H1 (cell line): Measurements from ENCODE around the gene MRM2. TPM values are rescaled to one million over a fixed set of nuclear protein-coding genes. Genes with fewer than 3 reads are reported as not detected.

ENCODE experiments used
- CTCF ChIA-PET: fragments of 300-600 bp; sonication (Branson Sonifier 250); formaldehyde crosslinking; loops from one replicate; lab custom pipeline; 2021; ENCODE audit not compliant: partially characterized antibody; lab: Charles Lee
- POLR2A ChIA-PET: fragments of 300-600 bp; sonication (Branson Sonifier 250); formaldehyde crosslinking; loops from one replicate; lab custom pipeline; 2021; ENCODE audit warnings: inconsistent platforms; ENCODE audit not compliant: partially characterized antibody; lab: Charles Lee
- DNase-seq, 2 experiments: peaks; one replicate each; pipeline versions ENCODE4 v3.0.0 to v3.0.0-alpha.2; 2010 to 2022; ENCODE audit warnings: low spot score in 2 of 2, low read depth in 1 of 2, mixed read lengths in 1 of 2
- FAIRE-seq: peaks from 2 replicates; lab custom pipeline; 2011; peaks lifted over from hg19 to GRCh38; lab: Jason Lieb, UNC
- H2AFZ ChIP-seq: 2 replicates; pipeline ENCODE4 v1.8.1; 2012; ENCODE audit warnings: low read length, inconsistent platforms
- H2AK5ac ChIP-seq: 2 replicates; pipeline ENCODE4 v1.6.1; 2013; ENCODE audit warnings: low read depth, low read length
- H2BK120ac ChIP-seq: replicated peaks from 2 replicates; pipeline ENCODE3; 2013; ENCODE audit warnings: low read depth, low read length, inconsistent platforms
- H2BK12ac ChIP-seq: 2 replicates; pipeline ENCODE4 v1.6.1; 2013; ENCODE audit warnings: low read depth, low read length
- H2BK15ac ChIP-seq: 2 replicates; pipeline ENCODE4 v1.6.1; 2013; ENCODE audit warnings: low read length
- H2BK20ac ChIP-seq: 2 replicates; pipeline ENCODE4 v1.6.1; 2013; ENCODE audit warnings: low read length
- H2BK5ac ChIP-seq: 2 replicates; pipeline ENCODE4 v1.6.1; 2013; ENCODE audit warnings: low read depth, low read length
- H3K14ac ChIP-seq: 2 replicates; pipeline ENCODE4 v1.6.1; 2013; ENCODE audit warnings: inconsistent platforms; ENCODE audit not compliant: insufficient read length
- H3K18ac ChIP-seq: 2 replicates; pipeline ENCODE4 v1.6.1; 2013; ENCODE audit warnings: low read length; ENCODE audit errors: extremely low read depth
- H3K23ac ChIP-seq: 2 replicates; pipeline ENCODE4 v1.6.1; 2013; ENCODE audit warnings: inconsistent platforms; ENCODE audit not compliant: insufficient read length
- H3K23me2 ChIP-seq: 2 replicates; pipeline ENCODE4 v1.6.1; 2013; ENCODE audit warnings: low read depth, low read length
- H3K27ac ChIP-seq: 2 replicates; pipeline ENCODE4 v1.6.1; 2011; ENCODE audit warnings: low read depth, low read length, inconsistent platforms
- H3K27me3 ChIP-seq, 4 experiments: replicated peaks in 1 of 4; 1 replicate in 1 of 4; 2 replicates in 3 of 4; pipeline versions ENCODE4 v1.6.1 to v1.8.1; 2011 to 2013; ENCODE audit warnings: low read length in 3 of 4, mild to moderate bottlenecking in 3 of 4, inconsistent platforms in 2 of 4, mixed read lengths in 2 of 4, moderate library complexity in 1 of 4; ENCODE audit not compliant: control insufficient read depth in 3 of 4, insufficient read depth in 3 of 4; ENCODE audit errors: extremely low read depth in 1 of 4
- H3K36me3 ChIP-seq, 4 experiments: 2 replicates each; pipeline versions ENCODE4 v1.6.1 to v1.8.1; 2011 to 2013; ENCODE audit warnings: mild to moderate bottlenecking in 4 of 4, low read length in 3 of 4, moderate library complexity in 2 of 4, control low read depth in 1 of 4, inconsistent platforms in 1 of 4; ENCODE audit not compliant: insufficient read depth in 4 of 4, control insufficient read depth in 2 of 4
- H3K4ac ChIP-seq: replicated peaks from 2 replicates; pipeline ENCODE3; 2013; ENCODE audit warnings: low read length, low read depth, mixed read lengths, inconsistent platforms; ENCODE audit not compliant: insufficient read length
- H3K4me1 ChIP-seq, 4 experiments: replicated peaks in 1 of 4; 1 replicate in 1 of 4; 2 replicates in 3 of 4; pipeline versions ENCODE4 v1.6.1 to v1.8.1; 2011 to 2013; ENCODE audit warnings: low read length in 3 of 4, inconsistent platforms in 2 of 4, mixed read lengths in 1 of 4; ENCODE audit not compliant: insufficient read depth in 4 of 4, control insufficient read depth in 3 of 4
- H3K4me2 ChIP-seq, 2 experiments: 2 replicates each; pipeline versions ENCODE4 v1.6.1 to v1.8.1; 2011 to 2013; ENCODE audit warnings: low read depth in 2 of 2, low read length in 2 of 2, control low read depth in 1 of 2, inconsistent platforms in 1 of 2, mild to moderate bottlenecking in 1 of 2; ENCODE audit not compliant: insufficient read depth in 1 of 2
- H3K4me3 ChIP-seq, 4 experiments: fragments of 200-600, 300-600 bp in 1 of 4; sonication (generic), shearing (Covaris generic), sonication (Bioruptor Twin) in 1 of 4; 2 replicates each; pipeline versions ENCODE4 v1.5.1 to v1.8.1; 2011 to 2016; ENCODE audit warnings: low read length in 4 of 4, low read depth in 3 of 4, control low read depth in 2 of 4, inconsistent platforms in 2 of 4, mild to moderate bottlenecking in 2 of 4, mixed read lengths in 1 of 4, moderate library complexity in 1 of 4; ENCODE audit not compliant: insufficient read depth in 2 of 4; ENCODE audit errors: extremely low read depth in 1 of 4
- H3K56ac ChIP-seq: replicated peaks from 2 replicates; pipeline ENCODE3; 2013; ENCODE audit warnings: low read depth, mild to moderate bottlenecking, mixed read lengths, low read length, inconsistent platforms; ENCODE audit not compliant: insufficient read length
- H3K79me1 ChIP-seq: 2 replicates; pipeline ENCODE4 v1.6.1; 2013; ENCODE audit warnings: low read depth, low read length, control low read depth
- H3K79me2 ChIP-seq, 2 experiments: 2 replicates each; pipeline versions ENCODE4 v1.6.1 to v1.8.1; 2012 to 2013; ENCODE audit warnings: low read length in 2 of 2, mild to moderate bottlenecking in 2 of 2, inconsistent platforms in 1 of 2; ENCODE audit not compliant: insufficient read depth in 2 of 2, control insufficient read depth in 1 of 2
- H3K9ac ChIP-seq, 4 experiments: replicated peaks in 1 of 4; 1 replicate in 1 of 4; 2 replicates in 3 of 4; pipeline versions ENCODE4 v1.6.1 to v1.8.1; 2011 to 2013; ENCODE audit warnings: low read depth in 3 of 4, low read length in 3 of 4, control low read depth in 2 of 4, mild to moderate bottlenecking in 2 of 4, moderate library complexity in 2 of 4, inconsistent platforms in 1 of 4; ENCODE audit errors: extremely low read depth in 1 of 4
- H3K9me3 ChIP-seq, 2 experiments: 2 replicates each; pipeline versions ENCODE4 v1.6.1 to v1.8.1; 2012 to 2013; ENCODE audit warnings: mild to moderate bottlenecking in 2 of 2, moderate library complexity in 2 of 2, control low read depth in 1 of 2, inconsistent platforms in 1 of 2, low read depth in 1 of 2, low read length in 1 of 2, mixed read lengths in 1 of 2; ENCODE audit not compliant: insufficient read depth in 2 of 2
- H4K20me1 ChIP-seq, 2 experiments: replicated peaks in 1 of 2; 2 replicates each; pipeline versions ENCODE3 to v1.8.1; 2011 to 2013; ENCODE audit warnings: inconsistent platforms in 2 of 2, low read length in 2 of 2, mild to moderate bottlenecking in 1 of 2; ENCODE audit not compliant: insufficient read depth in 2 of 2, control insufficient read depth in 1 of 2
- H4K5ac ChIP-seq: 2 replicates; pipeline ENCODE4 v1.6.1; 2013; ENCODE audit warnings: low read length, low read depth, mixed read lengths, inconsistent platforms; ENCODE audit not compliant: insufficient read length
- H4K8ac ChIP-seq: 2 replicates; pipeline ENCODE4 v1.8.0; 2013; ENCODE audit warnings: mild to moderate bottlenecking, moderate library complexity, low read length, inconsistent platforms; ENCODE audit not compliant: insufficient read depth; ENCODE audit errors: extremely low read depth
- H4K91ac ChIP-seq: replicated peaks from 2 replicates; pipeline ENCODE3; 2013; ENCODE audit warnings: low read length, mixed read lengths, inconsistent platforms; ENCODE audit not compliant: insufficient read length
- ASH2L ChIP-seq: fragments of 200-600, 300-600 bp; sonication (generic); IDR thresholded peaks from one replicate; pipeline ENCODE4 v1.7.1; 2017; ENCODE audit warnings: low read length
- CEBPB ChIP-seq: IDR thresholded peaks from 2 replicates; pipeline ENCODE4 v1.6.1; 2012; ENCODE audit warnings: low read depth, low read length
- CREB1 ChIP-seq: IDR thresholded peaks from 2 replicates; pipeline ENCODE4 v1.6.1; 2012; ENCODE audit warnings: inconsistent platforms
- E2F6 ChIP-seq: IDR thresholded peaks from 2 replicates; pipeline ENCODE4 v1.6.1; 2012; ENCODE audit warnings: inconsistent platforms
- EGR1 ChIP-seq: IDR thresholded peaks from 2 replicates; pipeline ENCODE4 v1.6.1; 2011; ENCODE audit warnings: low read depth, low read length, borderline replicate concordance
- HDAC2 ChIP-seq, 2 experiments: fragments of 300-600 bp in 1 of 2; sonication (generic) in 1 of 2; IDR thresholded peaks; 2 replicates each; pipeline ENCODE4 v1.6.1; 2011 to 2012; ENCODE audit warnings: low read depth in 2 of 2, low read length in 2 of 2, mild to moderate bottlenecking in 2 of 2, moderate library complexity in 2 of 2, borderline replicate concordance in 1 of 2, inconsistent platforms in 1 of 2
- KDM5A ChIP-seq: fragments of 200-600 bp; IDR thresholded peaks from 2 replicates; pipeline ENCODE4 v1.7.1; 2012; ENCODE audit warnings: mild to moderate bottlenecking, low read length, inconsistent platforms, mixed read lengths
- POLR2A ChIP-seq, 2 experiments: IDR thresholded peaks; 1 replicate in 1 of 2; 2 replicates in 1 of 2; pipeline ENCODE4 v1.6.1; 2011; ENCODE audit warnings: low read depth in 2 of 2, low read length in 2 of 2, mild to moderate bottlenecking in 2 of 2; ENCODE audit errors: control extremely low read depth in 1 of 2
- POLR2AphosphoS5 ChIP-seq: IDR thresholded peaks from 2 replicates; pipeline ENCODE4 v1.6.1; 2011; ENCODE audit warnings: low read depth, low read length
- RBBP5 ChIP-seq: IDR thresholded peaks from 2 replicates; pipeline ENCODE4 v1.7.1; 2012; ENCODE audit warnings: low read depth, mild to moderate bottlenecking, inconsistent platforms, low read length, moderate library complexity, borderline replicate concordance
- SAP30 ChIP-seq: fragments of 300-600 bp; sonication (generic); IDR thresholded peaks from 2 replicates; pipeline ENCODE4 v1.7.1; 2012; ENCODE audit warnings: low read length, moderate library complexity, mild to moderate bottlenecking, inconsistent platforms; ENCODE audit not compliant: insufficient read depth, insufficient replicate concordance
- SIX5 ChIP-seq: IDR thresholded peaks from 2 replicates; pipeline ENCODE4 v1.6.1; 2011; ENCODE audit warnings: mild to moderate bottlenecking, low read depth, low read length
- SP1 ChIP-seq: IDR thresholded peaks from 2 replicates; pipeline ENCODE4 v1.6.1; 2011; ENCODE audit warnings: low read depth, low read length
- SP2 ChIP-seq: IDR thresholded peaks from 2 replicates; pipeline ENCODE4 v1.6.1; 2012; ENCODE audit warnings: mild to moderate bottlenecking, low read length, inconsistent platforms
- TEAD4 ChIP-seq: IDR thresholded peaks from 2 replicates; pipeline ENCODE4 v1.6.1; 2012; ENCODE audit warnings: low read depth, low read length, inconsistent platforms, mixed read lengths
- ZNF274 ChIP-seq: IDR thresholded peaks from 2 replicates; pipeline ENCODE4 v1.7.0; 2012; ENCODE audit warnings: low read length, borderline replicate concordance; ENCODE audit errors: extremely low read depth
- WGBS, 2 experiments: shearing (Covaris generic) in 1 of 2; methylation state at CpG; one replicate each; pipeline versions ENCODE4 v1.1.6 to v1.1.7; 2013 to 2015; ENCODE audit warnings: low lambda C conversion rate in 2 of 2, mixed read lengths in 2 of 2, inconsistent platforms in 1 of 2, low coverage in 1 of 2, missing lambda C conversion rate in 1 of 2; ENCODE audit not compliant: insufficient replicate concordance in 2 of 2, insufficient coverage in 1 of 2, insufficient read length in 1 of 2; ENCODE audit errors: extremely low coverage in 1 of 2, missing lambda C conversion rate in 1 of 2; 5-methylcytosine and 5-hydroxymethylcytosine counted together
- polyA plus RNA-seq, 7 experiments: library from polyadenylated mRNA; depleted of rRNA in 3 of 7; stranded (reverse) in 5 of 7; unstranded in 2 of 7; fragments of >200 nt in 5 of 7; fragments of 200-250 nt in 2 of 7; gene quantifications; 1 replicate in 5 of 7; 2 replicates in 1 of 7; 4 replicates in 1 of 7; pipeline versions ENCODE4 v1.2.1 to v1.2.3, GENCODE V29; 2011 to 2013; ENCODE audit warnings: missing spikeins in 2 of 7, mixed read lengths in 2 of 7
- total RNA-seq: library from RNA; stranded (reverse); fragmentation: NEBNext Ultra II Directional; extraction: Animal tissue kit (Norgen Biotek cat#: 25700); gene quantifications from 2 replicates; pipeline ENCODE4 v1.2.1, GENCODE V29; 2021

MRM2 gene
- total and polyA plus RNA-seq, 2 of the 8 experiments (the other 6 are each of a cell fraction or from before 2014, with no cell fraction given), result 17.2 to 38.6 TPM

- H3K36me3 ChIP-seq, result peaks cover 20 to 61% (median 46%) of the 10 kb centered on the region in 4 experiments; a peak in 7 of 8 replicates
Measured at GRCh38 chr7:2212906-2213305, 29.1 kb downstream of the MRM2 start.

More at GRCh38 chr7:2212906-2213305, 29.1 kb downstream of the MRM2 start:
- no peak overlapping the region for H2BK120ac ChIP-seq
- no peak for TF ChIP-seq ZNF274
- TF ChIP-seq ASH2L, result no peak
- TF ChIP-seq SAP30, result no peak
- TF ChIP-seq RBBP5, result no peak
- TF ChIP-seq HDAC2 (IDR thresholded peaks at IDR 0.05; ENCODE audit: borderline replicate concordance in 1 of 2, low read depth in 2 of 2, low read length in 2 of 2), result no peak
- TF ChIP-seq KDM5A, result no peak
- TF ChIP-seq SP1, result no peak
- no peak for TF ChIP-seq TEAD4
- no peak for TF ChIP-seq CREB1
- TF ChIP-seq SIX5, result no peak
- no peak for TF ChIP-seq POLR2A (IDR thresholded peaks at IDR 0.05; ENCODE audit: control extremely low read depth in 1 of 2, low read depth in 2 of 2, low read length in 2 of 2)
- no peak for TF ChIP-seq EGR1
- no peak for TF ChIP-seq POLR2AphosphoS5
- no peak for TF ChIP-seq CEBPB
- TF ChIP-seq SP2, result no peak
- no peak for TF ChIP-seq E2F6
- no peaks in the 10 kb centered on the region for H3K9me3 ChIP-seq
- H3K4me1 ChIP-seq, result no peaks in the 10 kb centered on the region
- no peak overlapping the region for H3K56ac ChIP-seq
- H3K18ac ChIP-seq, result no peak overlapping the region
- WGBS, 2 experiments, result 100% methylated on average over 8 of the region's 10 CpGs; no CpG with 5 or more reads in 1 of the 2 experiments
- H3K79me1 ChIP-seq, result no peaks in the 10 kb centered on the region
- H2BK15ac ChIP-seq, result no peak overlapping the region
- H3K23me2 ChIP-seq, result no peaks in the 10 kb centered on the region
- no peaks in the 10 kb centered on the region for H3K27me3 ChIP-seq
- H2BK20ac ChIP-seq, result no peak overlapping the region
- no peak overlapping the region for H2BK12ac ChIP-seq
- H4K5ac ChIP-seq, result no peak overlapping the region
- ChIA-PET CTCF (interaction anchor here (0.6 to 1.3 kb wide), 4 partner anchors 9 to 136 kb away, joined by 3 to 4 read pairs (median 3); no protein-coding TSS in a partner anchor), POLR2A (no interaction called here)
- H3K4ac ChIP-seq, result no peak overlapping the region
- H3K4me3 ChIP-seq, result no peak overlapping the region
- FAIRE-seq (no peak), DNase-seq (no peak)
- H4K91ac ChIP-seq, result no peak overlapping the region
- no peak overlapping the region for H3K4me2 ChIP-seq
- H2BK5ac ChIP-seq, result no peak overlapping the region
- no peak overlapping the region for H2AK5ac ChIP-seq
- H3K14ac ChIP-seq, result no peak overlapping the region
- no peak overlapping the region for H4K8ac ChIP-seq
- no peak overlapping the region for H3K27ac ChIP-seq
- H4K20me1 ChIP-seq, result peaks cover 5 to 35% of the 10 kb centered on the region in 2 experiments
- H2AFZ ChIP-seq, result no peak overlapping the region
- H3K23ac ChIP-seq, result no peak overlapping the region
- no peaks in the 10 kb centered on the region for H3K79me2 ChIP-seq
- H3K9ac ChIP-seq, result no peak overlapping the region
